ENCODE measurements around the gene CFAP92.

Gene CFAP92

DNA sequence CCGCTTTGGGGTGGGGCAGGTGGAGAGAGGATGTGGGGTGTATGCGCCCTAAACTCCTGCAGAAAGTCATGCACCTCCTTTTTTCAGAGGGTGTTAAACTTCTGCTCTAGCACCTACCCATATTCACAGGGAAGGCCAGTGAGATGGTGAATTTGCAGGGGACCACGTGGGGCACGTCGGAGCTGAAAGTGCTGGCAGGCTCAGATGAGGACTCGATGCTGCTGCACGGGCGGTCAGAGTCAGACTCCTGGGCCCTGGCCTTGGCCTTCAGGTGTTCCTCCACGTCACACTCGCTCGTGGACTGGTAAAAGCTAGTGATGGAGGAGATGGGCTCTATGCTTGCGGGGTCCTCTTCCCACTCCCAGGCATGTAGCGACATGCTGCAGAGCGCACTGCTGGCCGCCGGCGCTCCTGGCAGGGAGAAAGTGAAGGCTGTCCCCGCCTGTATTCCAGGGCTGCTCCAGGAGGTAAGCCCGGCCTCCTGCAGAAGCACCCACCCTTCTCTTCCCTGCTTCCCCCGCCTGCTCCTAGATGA is 883 bp downstream of the CFAP92 start:
- TF ChIP-seq, protein P1, sequence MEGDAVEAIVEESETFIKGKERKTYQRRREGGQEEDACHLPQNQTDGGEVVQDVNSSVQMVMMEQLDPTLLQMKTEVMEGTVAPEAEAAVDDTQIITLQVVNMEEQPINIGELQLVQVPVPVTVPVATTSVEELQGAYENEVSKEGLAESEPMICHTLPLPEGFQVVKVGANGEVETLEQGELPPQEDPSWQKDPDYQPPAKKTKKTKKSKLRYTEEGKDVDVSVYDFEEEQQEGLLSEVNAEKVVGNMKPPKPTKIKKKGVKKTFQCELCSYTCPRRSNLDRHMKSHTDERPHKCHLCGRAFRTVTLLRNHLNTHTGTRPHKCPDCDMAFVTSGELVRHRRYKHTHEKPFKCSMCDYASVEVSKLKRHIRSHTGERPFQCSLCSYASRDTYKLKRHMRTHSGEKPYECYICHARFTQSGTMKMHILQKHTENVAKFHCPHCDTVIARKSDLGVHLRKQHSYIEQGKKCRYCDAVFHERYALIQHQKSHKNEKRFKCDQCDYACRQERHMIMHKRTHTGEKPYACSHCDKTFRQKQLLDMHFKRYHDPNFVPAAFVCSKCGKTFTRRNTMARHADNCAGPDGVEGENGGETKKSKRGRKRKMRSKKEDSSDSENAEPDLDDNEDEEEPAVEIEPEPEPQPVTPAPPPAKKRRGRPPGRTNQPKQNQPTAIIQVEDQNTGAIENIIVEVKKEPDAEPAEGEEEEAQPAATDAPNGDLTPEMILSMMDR (conservative IDR thresholded peaks at IDR 0.05), result no peak
- H3K27ac ChIP-seq, result peak overlapping the region; percentile 41; the same call in 1 of the 2 replicates

DNA sequence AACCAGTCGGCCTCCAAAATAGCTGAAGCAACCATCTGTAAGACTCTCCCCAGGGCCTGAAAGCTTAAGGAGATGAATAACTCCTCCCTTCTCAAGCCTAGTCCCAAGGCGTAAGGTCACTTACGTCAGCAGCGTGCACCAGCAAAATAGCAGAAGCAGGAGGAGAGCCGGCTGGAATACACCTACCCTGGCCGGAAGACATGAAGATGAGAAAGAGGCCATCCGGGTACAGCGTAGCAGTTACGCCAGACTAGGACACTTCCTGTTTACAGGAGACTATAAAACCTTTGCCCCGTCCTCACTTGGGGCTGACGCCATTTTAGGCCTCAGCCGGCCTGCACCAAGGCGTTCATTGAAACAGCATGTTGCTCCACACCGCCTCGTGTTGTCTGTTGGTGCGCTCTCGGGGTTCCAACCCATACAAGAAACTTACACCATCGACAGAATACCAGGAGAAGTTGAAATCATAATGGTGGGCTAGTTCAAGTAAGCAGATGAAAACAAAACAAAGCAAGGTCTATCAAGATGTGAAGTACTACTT is 2.5 kb downstream of the CFAP92 start:
- TF ChIP-seq, protein P1 (conservative IDR thresholded peaks at IDR 0.05), result no peak

DNA sequence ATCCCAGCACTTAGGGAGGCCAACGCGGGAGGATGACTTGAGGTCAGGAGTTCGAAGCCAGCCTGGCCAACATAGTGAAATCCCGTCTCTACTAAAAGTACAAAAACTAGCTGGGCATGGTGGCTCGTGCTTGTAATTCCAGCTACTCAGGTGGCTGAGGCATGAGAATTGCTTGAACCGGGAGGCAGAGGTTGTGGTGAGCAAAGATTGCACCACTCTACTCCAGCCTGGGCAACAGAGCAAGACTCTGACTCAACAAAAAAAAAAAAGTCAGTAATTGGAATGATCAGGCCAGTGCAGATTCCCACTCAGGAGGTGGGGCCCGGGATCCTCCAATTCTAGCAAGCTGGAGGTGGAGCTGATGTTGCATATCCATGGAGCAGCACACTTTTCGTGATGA is 5.6 kb downstream of the CFAP92 start:
- no peak overlapping the region for H3K27ac ChIP-seq
- TF ChIP-seq, protein P1 (conservative IDR thresholded peaks at IDR 0.05), result no peak

More for the DNA sequence above, 2.5 kb downstream of the CFAP92 start:
- no peak overlapping the region for H3K27ac ChIP-seq

DNA sequence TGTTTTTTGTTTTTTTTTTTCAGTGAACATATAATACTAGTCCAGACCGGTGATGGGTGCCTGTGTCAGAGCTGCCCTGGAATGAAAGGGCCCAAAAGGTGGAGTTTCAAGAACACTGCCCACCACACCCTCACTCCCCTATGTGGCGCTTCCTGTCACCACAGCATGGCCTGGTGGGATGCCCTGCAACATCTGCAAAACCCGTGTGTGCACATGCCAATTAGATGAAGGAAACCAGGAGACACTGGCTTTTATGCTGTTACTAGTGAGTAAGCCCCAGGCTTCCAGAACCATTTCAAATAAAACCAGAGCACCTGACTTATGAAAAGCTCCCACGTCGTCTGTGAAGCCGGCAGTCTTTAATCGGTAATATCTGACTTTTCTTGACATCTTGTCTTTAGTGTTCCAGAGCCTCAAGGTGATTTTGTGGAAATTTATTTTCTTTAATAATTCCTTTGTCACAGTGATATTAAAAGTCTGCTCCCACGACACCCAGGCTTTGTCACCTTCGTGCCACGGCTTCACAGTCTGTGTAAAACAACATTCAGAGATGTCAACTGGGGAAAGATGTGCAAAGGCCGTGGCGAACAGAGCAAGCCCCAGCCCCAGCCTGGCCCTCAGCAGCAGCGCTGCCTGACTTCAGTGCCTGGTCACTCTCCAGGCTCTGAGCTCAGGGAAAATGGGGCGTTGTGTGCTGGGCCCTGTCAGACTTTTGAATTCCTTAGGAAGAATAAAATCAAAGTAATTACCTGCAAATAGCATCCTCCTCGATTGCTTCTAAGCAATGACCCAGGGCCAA is 6.4 kb downstream of the CFAP92 start:
- H3K27ac ChIP-seq, result no peak overlapping the region
- TF ChIP-seq, protein P1 (conservative IDR thresholded peaks at IDR 0.05), result no peak

DNA sequence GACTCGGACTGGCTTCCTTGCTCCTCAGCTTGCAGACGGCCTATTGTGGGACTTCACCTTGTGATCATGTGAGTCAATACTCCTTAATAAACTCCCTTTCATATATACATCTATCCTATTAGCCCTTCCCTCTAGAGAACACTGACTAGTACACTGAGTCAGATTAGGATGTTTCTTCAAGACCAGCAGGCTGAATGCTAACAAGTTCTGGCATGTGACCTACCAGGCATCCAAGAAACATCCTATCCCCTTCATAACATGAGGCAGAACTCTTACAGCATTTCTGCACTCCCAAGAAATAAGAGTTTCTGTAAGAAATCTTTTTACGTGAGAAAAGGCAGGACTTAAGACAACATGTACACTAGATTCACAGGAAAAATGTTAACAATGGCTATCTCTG is 9.3 kb downstream of the CFAP92 start:
- TF ChIP-seq, protein P1 (conservative IDR thresholded peaks at IDR 0.05), result no peak
- H3K27ac ChIP-seq, result no peak overlapping the region

DNA sequence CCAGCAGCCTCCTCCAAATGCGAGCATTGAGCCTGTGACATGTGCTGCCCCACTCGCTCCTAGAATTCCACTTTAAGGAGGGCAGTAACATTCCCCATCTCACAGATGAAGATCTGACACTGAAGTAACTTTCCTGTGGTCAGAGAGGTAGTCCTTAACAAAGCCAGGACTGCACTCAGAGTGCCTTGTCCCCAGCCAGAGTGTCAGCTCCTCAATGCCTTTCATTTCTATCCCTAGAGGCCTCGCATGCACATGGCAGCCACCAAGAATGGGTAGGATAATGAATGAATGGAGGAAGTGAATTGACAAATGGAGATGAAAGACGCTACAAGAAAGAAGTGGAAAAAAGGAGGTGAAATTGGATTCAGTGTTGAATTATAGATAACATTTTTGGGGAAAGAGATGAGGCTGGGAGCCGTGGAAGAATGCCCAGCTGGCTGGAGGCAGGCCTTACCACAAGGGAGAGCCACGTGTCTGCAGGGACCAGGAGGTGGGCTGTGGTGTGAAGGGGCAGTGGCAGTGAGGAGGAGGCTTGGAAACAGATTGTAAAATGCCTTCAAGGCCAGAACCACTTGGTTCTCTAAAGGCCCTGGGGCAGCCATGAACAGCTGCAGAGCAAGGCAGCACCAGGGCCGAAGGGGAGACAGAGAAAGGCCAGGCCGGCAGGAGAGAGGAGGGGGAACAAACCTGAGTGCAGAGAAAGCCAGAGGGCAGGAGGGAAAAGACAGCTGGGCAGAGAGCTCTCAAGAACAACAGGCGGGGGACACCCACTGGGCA is 10.4 kb downstream of the CFAP92 start:
- H3K27ac ChIP-seq, result no peak overlapping the region

More for the DNA sequence above, 10.4 kb downstream of the CFAP92 start:
- TF ChIP-seq, protein P1 (conservative IDR thresholded peaks at IDR 0.05), result no peak
